Body of pancreas (tissue), 4 donors: Measurements from ENCODE around the gene NLRP9. TPM values are rescaled to one million over a fixed set of nuclear protein-coding genes. Genes with fewer than 3 reads are reported as not detected.

Source experiments
- ATAC-seq: fragments of 150-250 bp; one replicate; pipeline ENCODE4 v1.9.1; 2016
- DNase-seq, 4 donors: peaks; one replicate each; pipeline ENCODE4 v3.0.0-alpha.2; 2019
- H3K27ac ChIP-seq, 4 donors: fragments of 200-600 bp; sonication (generic); 1 replicate in 3 of 4; 2 replicates in 1 of 4; pipeline versions ENCODE4 v1.5.1 to v1.6.1; 2016 to 2019; ENCODE audit warnings: mild to moderate bottlenecking in 1 of 4, mixed read lengths in 1 of 4, moderate library complexity in 1 of 4
- H3K27me3 ChIP-seq, 2 donors: fragments of 200-600 bp; sonication (generic); one replicate each; pipeline ENCODE4 v1.6.0; 2016; ENCODE audit warnings: mild to moderate bottlenecking in 1 of 2
- H3K36me3 ChIP-seq, 2 donors: fragments of 200-600 bp; sonication (generic); replicated peaks in 1 of 2; 2 replicates each; pipeline ENCODE4 v1.5.1; 2016; ENCODE audit warnings: low read depth in 2 of 2; ENCODE audit not compliant: insufficient read depth in 1 of 2
- H3K4me1 ChIP-seq: fragments of 200-600 bp; sonication (generic); one replicate; pipeline ENCODE4 v1.6.0; 2016
- H3K4me3 ChIP-seq, 2 donors: fragments of 200-600 bp; sonication (generic); 1 replicate in 1 of 2; 2 replicates in 1 of 2; pipeline ENCODE4 v1.5.1; 2016 to 2019
- H3K9me3 ChIP-seq, 3 donors: fragments of 200-600 bp; sonication (generic); 1 replicate in 2 of 3; 2 replicates in 1 of 3; pipeline ENCODE4 v1.5.1; 2016
- POLR2A ChIP-seq, 3 donors: fragments of 450-650 bp; IDR thresholded peaks; one replicate each; pipeline ENCODE4 v1.6.1; 2016; ENCODE audit warnings: antibody characterized with exemption in 3 of 3, mild to moderate bottlenecking in 2 of 3
- WGBS, 2 donors: methylation state at CpG; one replicate each; pipeline ENCODE4 v1.1.5; 2017; 5-methylcytosine and 5-hydroxymethylcytosine counted together
- intact Hi-C: fragments of 100-400 bp; cut with DNase I; formaldehyde crosslinking; loops from one replicate; pipeline ENCODE4 v1.15.1; 2023
- total RNA-seq, 2 donors: library from RNA; depleted of rRNA; stranded (reverse); fragments of >200 nt; gene quantifications; one replicate each; pipeline ENCODE4 v1.1.0, GENCODE V29; 2016
- TF ChIP-seq, protein P1 (sequence below), 7 experiments: fragments of 450-650 bp in 4 of 7; fragments of 200-600 bp in 3 of 7; sonication (generic) in 3 of 7; IDR thresholded peaks; one replicate each; pipeline ENCODE4 v1.5.1; 2016 to 2019; ENCODE audit warnings: antibody characterized with exemption in 7 of 7

NLRP9 gene
- total RNA-seq, 2 donors from 2014 or later = not detected

- intact Hi-C loops = no loop called here
- H3K9me3 ChIP-seq = no peaks in the 10 kb centered on the region
- ATAC-seq (no peak), DNase-seq (no peak)
- no peaks in the 10 kb centered on the region for H3K27me3 ChIP-seq
- TF ChIP-seq, protein P1, sequence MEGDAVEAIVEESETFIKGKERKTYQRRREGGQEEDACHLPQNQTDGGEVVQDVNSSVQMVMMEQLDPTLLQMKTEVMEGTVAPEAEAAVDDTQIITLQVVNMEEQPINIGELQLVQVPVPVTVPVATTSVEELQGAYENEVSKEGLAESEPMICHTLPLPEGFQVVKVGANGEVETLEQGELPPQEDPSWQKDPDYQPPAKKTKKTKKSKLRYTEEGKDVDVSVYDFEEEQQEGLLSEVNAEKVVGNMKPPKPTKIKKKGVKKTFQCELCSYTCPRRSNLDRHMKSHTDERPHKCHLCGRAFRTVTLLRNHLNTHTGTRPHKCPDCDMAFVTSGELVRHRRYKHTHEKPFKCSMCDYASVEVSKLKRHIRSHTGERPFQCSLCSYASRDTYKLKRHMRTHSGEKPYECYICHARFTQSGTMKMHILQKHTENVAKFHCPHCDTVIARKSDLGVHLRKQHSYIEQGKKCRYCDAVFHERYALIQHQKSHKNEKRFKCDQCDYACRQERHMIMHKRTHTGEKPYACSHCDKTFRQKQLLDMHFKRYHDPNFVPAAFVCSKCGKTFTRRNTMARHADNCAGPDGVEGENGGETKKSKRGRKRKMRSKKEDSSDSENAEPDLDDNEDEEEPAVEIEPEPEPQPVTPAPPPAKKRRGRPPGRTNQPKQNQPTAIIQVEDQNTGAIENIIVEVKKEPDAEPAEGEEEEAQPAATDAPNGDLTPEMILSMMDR (IDR thresholded peaks at IDR 0.05) = no peak
- no peak for TF ChIP-seq POLR2A (IDR thresholded peaks at IDR 0.05)
- no peaks in the 10 kb centered on the region for H3K4me1 ChIP-seq
- H3K4me3 ChIP-seq = no peak overlapping the region
- H3K36me3 ChIP-seq = peaks cover 19 to 40% of the 10 kb centered on the region in 2 donors
- H3K27ac ChIP-seq = no peak overlapping the region
- WGBS, 2 donors = 91 to 93% methylated on average over 22 to 23 of the region's 23 CpGs
These were observed 42.5 kb downstream of the NLRP9 start for GRCh38 chr19:55695511-55696290.

GRCh38 chr19:55694656-55695491, 43.3 kb downstream of the NLRP9 start:
- Histone ChIP-seq H3K9me3 (no peaks in the 10 kb centered on the region), H3K27ac (no peak overlapping the region), H3K4me3 (no peak overlapping the region), H3K27me3 (no peaks in the 10 kb centered on the region), H3K36me3 (peaks cover 27 to 46% of the 10 kb centered on the region in 2 donors), H3K4me1 (no peaks in the 10 kb centered on the region)
- 93 to 95% methylated on average over 22 to 37 of the region's 37 CpGs for WGBS, 2 donors
- intact Hi-C loops = no loop called here
- TF ChIP-seq, protein P1 (IDR thresholded peaks at IDR 0.05) = no peak
- no peak for TF ChIP-seq POLR2A (IDR thresholded peaks at IDR 0.05)
- DNase-seq (peak in 1 of 4 donors; percentile 12), ATAC-seq (no peak)

GRCh38 chr19:55694241-55694655, 44.0 kb downstream of the NLRP9 start:
- intact Hi-C loops = no loop called here
- Histone ChIP-seq H3K36me3 (peaks cover 33 to 53% of the 10 kb centered on the region in 2 donors), H3K9me3 (no peaks in the 10 kb centered on the region), H3K4me1 (no peaks in the 10 kb centered on the region), H3K4me3 (no peak overlapping the region), H3K27ac (no peak overlapping the region), H3K27me3 (no peaks in the 10 kb centered on the region)
- ATAC-seq = no peak
- TF ChIP-seq, protein P1 (IDR thresholded peaks at IDR 0.05) = no peak
- no peak for TF ChIP-seq POLR2A (IDR thresholded peaks at IDR 0.05)
- DNase-seq = no peak
- WGBS, 2 donors = 84 to 85% methylated on average over 9 to 15 of the region's 15 CpGs

- Histone ChIP-seq H3K27ac (no peak overlapping the region), H3K4me3 (no peak overlapping the region), H3K9me3 (no peaks in the 10 kb centered on the region), H3K27me3 (no peaks in the 10 kb centered on the region), H3K4me1 (no peaks in the 10 kb centered on the region), H3K36me3 (peaks cover 35 to 53% of the 10 kb centered on the region in 2 donors)
- TF ChIP-seq, protein P1 (IDR thresholded peaks at IDR 0.05) = no peak
- no peak for TF ChIP-seq POLR2A (IDR thresholded peaks at IDR 0.05)
- ATAC-seq (no peak), DNase-seq (no peak)
- WGBS, 2 donors = 94 to 98% methylated on average over 9 to 15 of the region's 20 CpGs
- intact Hi-C loops = no loop called here
These were observed 44.7 kb downstream of the NLRP9 start for GRCh38 chr19:55693336-55693974.
